Right lobe of liver (tissue), 6 donors: ENCODE measurements around the gene ATP5F1D. TPM values are rescaled to one million over a fixed set of nuclear protein-coding genes. Genes with fewer than 3 reads are reported as not detected.
"Not testable (repeated sequence)": the region's sequence is repeated elsewhere in the genome, so short reads cannot be mapped to it uniquely, and the experiment has no call there.

Experiments used
- ATAC-seq, 4 donors: fragments of 200-7000 bp; cut with Tn5 transposase; one replicate each; pipeline ENCODE4 v1.9.1; 2020; ENCODE audit warnings: mild to moderate bottlenecking in 4 of 4, moderate library complexity in 4 of 4
- DNase-seq, 3 donors: peaks; one replicate each; pipeline ENCODE4 v3.0.0-alpha.2; 2020
- H3K27ac ChIP-seq, 3 donors: fragments of 200-600 bp; one replicate each; pipeline ENCODE4 v1.8.0; 2022
- H3K27me3 ChIP-seq, 2 donors: fragments of 200-600 bp; one replicate each; pipeline ENCODE4 v1.8.0; 2022
- H3K36me3 ChIP-seq, 4 donors: fragments of 200-600 bp; sonication (generic) in 1 of 4; one replicate each; pipeline versions ENCODE4 v1.5.1 to v1.8.0; 2017 to 2022; ENCODE audit warnings: control low read depth in 1 of 4
- H3K4me1 ChIP-seq, 4 donors: fragments of 200-600 bp; sonication (generic) in 1 of 4; one replicate each; pipeline versions ENCODE4 v1.5.1 to v1.8.0; 2017 to 2022; ENCODE audit warnings: control low read depth in 1 of 4
- H3K4me3 ChIP-seq, 3 donors: fragments of 200-600 bp; one replicate each; pipeline ENCODE4 v1.8.0; 2022
- H3K9me3 ChIP-seq, 4 donors: fragments of 200-600 bp; sonication (generic) in 1 of 4; one replicate each; pipeline versions ENCODE4 v1.5.1 to v1.8.0; 2017 to 2022; ENCODE audit warnings: control low read depth in 1 of 4
- CTCF ChIP-seq, 4 donors: fragments of 200-600 bp in 3 of 4; fragments of 450-650 bp in 1 of 4; IDR thresholded peaks; one replicate each; pipeline versions ENCODE4 v1.5.1 to v1.8.0; 2016 to 2022; ENCODE audit warnings: antibody characterized with exemption in 4 of 4, mild to moderate bottlenecking in 2 of 4
- POLR2A ChIP-seq: fragments of 450-650 bp; IDR thresholded peaks from one replicate; pipeline ENCODE4 v1.6.1; 2017; ENCODE audit warnings: antibody characterized with exemption, mild to moderate bottlenecking
- WGBS: methylation state at CpG from one replicate; pipeline ENCODE4 v1.1.6; 2018; ENCODE audit warnings: low coverage, low lambda C conversion rate; ENCODE audit not compliant: insufficient coverage; ENCODE audit errors: missing lambda C conversion rate; 5-methylcytosine and 5-hydroxymethylcytosine counted together
- intact Hi-C, 2 donors: fragments of 100-400 bp; cut with DNase I; formaldehyde crosslinking; loops; one replicate each; pipeline versions ENCODE4 v1.11.2 to v1.14.1; 2022
- long read RNA-seq: library from polyadenylated mRNA; unstranded; transcript quantifications from one replicate; pipeline ENCODE4 v2.0.0, GENCODE V29; 2019
- total RNA-seq, 6 experiments: library from RNA; depleted of rRNA in 2 of 6; stranded (reverse); fragments of >200 nt in 2 of 6; fragmentation: NEBNext Ultra II Directional in 3 of 6; extraction: Animal tissue kit (Norgen Biotek cat#: 25700) in 3 of 6; gene quantifications; one replicate each; pipeline versions ENCODE4 v1.1.0 to v1.2.4, GENCODE V29; 2016 to 2023
- donor health status: DM: no; HTN: yes; CAD: no.
- donor health status: DM: no; HTN: no; CAD: no.
- donor health status: DM: no; HTN: no; CAD: no.
- donor health status: DM: no; HTN: yes; CAD: no.
- donor health status: DM: no; HTN: yes; CAD: no.

The ATP5F1D gene
- total RNA-seq = 100 to 1,000 TPM in 5 of 6 experiments, 10 to 100 TPM in 1; 98.1 to 240 (median 137) TPM
- long read RNA-seq, transcript ATP5F1D-202 (5 exons, 704 nt) = major isoform, 152 of 173 reads
- long read RNA-seq, transcript ATP5F1D-201 (4 exons, 997 nt) = minor isoform, 15 of 173 reads
- long read RNA-seq, partial matches to known transcripts = 0 of 173 reads
- long read RNA-seq, other reads (novel, unspliced or antisense) = 5 of 173 reads

GRCh38 chr19:1241417-1242095 lies at the start of gene ATP5F1D:
TSS of gene ATP5F1D (plus strand) at chr19:1241751. CDS start at chr19:1241851, 100 bp downstream.
- Histone ChIP-seq H3K9me3 (no peaks in the 10 kb centered on the region), H3K4me1 (peaks cover 0 to 65% (median 24%) of the 10 kb centered on the region in 4 donors), H3K36me3 (no peaks in the 10 kb centered on the region), H3K27me3 (no peaks in the 10 kb centered on the region), H3K27ac (peak within 1 kb of the TSS; percentile 76 to 92 (median 91)), H3K4me3 (peak within 1 kb of the TSS; percentile 96 to 97 (median 97))
- TF ChIP-seq POLR2A = peak; percentile 84
- TF ChIP-seq CTCF (IDR thresholded peaks at IDR 0.05) = no peak
- under 1% methylated on average over 34 of the region's 79 CpGs for WGBS
- ATAC-seq = peak; percentile 47 to 55 (median 50)
- DNase-seq = peak; percentile 96 to 97 (median 96)
- intact Hi-C loops = no loop called here

DNA sequence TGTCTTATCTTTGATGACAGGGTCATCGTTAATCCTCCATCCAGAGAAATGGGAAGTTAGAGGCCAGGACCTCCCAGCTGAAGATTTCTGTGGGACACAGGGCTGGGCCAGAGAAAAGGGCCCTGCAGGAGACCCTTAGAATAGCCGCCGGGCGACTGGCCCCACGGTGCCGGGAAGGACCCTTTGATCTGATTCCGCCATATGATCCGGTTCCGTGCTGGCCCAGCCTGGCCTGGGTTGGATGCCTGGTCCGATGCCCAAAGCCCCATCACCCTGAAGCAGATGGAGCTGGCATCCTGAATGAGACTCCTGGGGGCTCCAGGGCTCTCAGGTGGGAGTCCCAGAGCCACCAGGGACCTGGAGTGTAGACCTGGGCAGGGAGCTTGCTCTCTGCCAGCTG lies 42.0 kb upstream of the ATP5F1D start:
- DNase-seq = no peak
- Histone ChIP-seq H3K36me3 (no peaks in the 10 kb centered on the region), H3K27ac (no peak overlapping the region), H3K27me3 (no peaks in the 10 kb centered on the region), H3K4me1 (peaks cover 0 to 14% (median 2%) of the 10 kb centered on the region in 4 donors), H3K9me3 (no peaks in the 10 kb centered on the region), H3K4me3 (no peak overlapping the region)
- WGBS = 100% methylated on average over 1 of the region's 10 CpGs
- ATAC-seq = no peak
- intact Hi-C loops = no loop called here
- TF ChIP-seq CTCF (IDR thresholded peaks at IDR 0.05) (no peak), POLR2A (no peak)

- H3K36me3 ChIP-seq, ATAC-seq, H3K27ac ChIP-seq, DNase-seq, H3K9me3 ChIP-seq, intact Hi-C loops, H3K27me3 ChIP-seq, H3K4me3 ChIP-seq: not testable (repeated sequence)
- H3K4me1 ChIP-seq = peaks cover 0 to 21% (median 7%) of the 10 kb centered on the region in 4 donors
- 86% methylated on average over 4 of the region's 4 CpGs for WGBS
Measured at GRCh38 chr19:1200614-1201013, 40.9 kb upstream of the ATP5F1D start.

GRCh38 chr19:1205114-1206099 lies 36.1 kb upstream of the ATP5F1D start, which contains the start of gene STK11:
TSS of gene STK11 (plus strand) at chr19:1205778. CDS start at chr19:1206914, 1,136 bp downstream.
- H3K4me3 ChIP-seq = peak within 1 kb of the TSS; percentile 61 to 70 (median 66)
- intact Hi-C loops = no loop called here
- H3K36me3 ChIP-seq = peaks cover 0 to 2% (median 0%) of the 10 kb centered on the region in 4 donors
- H3K27me3 ChIP-seq = no peaks in the 10 kb centered on the region
- H3K4me1 ChIP-seq = peaks cover 0 to 35% (median 16%) of the 10 kb centered on the region in 4 donors
- DNase-seq = peak; percentile 99 to 100 (median 100)
- H3K27ac ChIP-seq = peak within 1 kb of the TSS; percentile 80 to 84 (median 81)
- WGBS = no CpG with 5 or more reads among the region's 114 CpGs
- TF ChIP-seq POLR2A (peak; percentile 81), CTCF (IDR thresholded peaks at IDR 0.05) (no peak)
- no peaks in the 10 kb centered on the region for H3K9me3 ChIP-seq
- ATAC-seq = peak; percentile 82 to 93 (median 92)
